Fibroblast of skin of back (primary cell): ENCODE data around the gene ALK.

Experiments used
- DNase-seq: peaks from one replicate; pipeline ENCODE4 v3.0.0-alpha.2; 2013

The ALK gene

DNA sequence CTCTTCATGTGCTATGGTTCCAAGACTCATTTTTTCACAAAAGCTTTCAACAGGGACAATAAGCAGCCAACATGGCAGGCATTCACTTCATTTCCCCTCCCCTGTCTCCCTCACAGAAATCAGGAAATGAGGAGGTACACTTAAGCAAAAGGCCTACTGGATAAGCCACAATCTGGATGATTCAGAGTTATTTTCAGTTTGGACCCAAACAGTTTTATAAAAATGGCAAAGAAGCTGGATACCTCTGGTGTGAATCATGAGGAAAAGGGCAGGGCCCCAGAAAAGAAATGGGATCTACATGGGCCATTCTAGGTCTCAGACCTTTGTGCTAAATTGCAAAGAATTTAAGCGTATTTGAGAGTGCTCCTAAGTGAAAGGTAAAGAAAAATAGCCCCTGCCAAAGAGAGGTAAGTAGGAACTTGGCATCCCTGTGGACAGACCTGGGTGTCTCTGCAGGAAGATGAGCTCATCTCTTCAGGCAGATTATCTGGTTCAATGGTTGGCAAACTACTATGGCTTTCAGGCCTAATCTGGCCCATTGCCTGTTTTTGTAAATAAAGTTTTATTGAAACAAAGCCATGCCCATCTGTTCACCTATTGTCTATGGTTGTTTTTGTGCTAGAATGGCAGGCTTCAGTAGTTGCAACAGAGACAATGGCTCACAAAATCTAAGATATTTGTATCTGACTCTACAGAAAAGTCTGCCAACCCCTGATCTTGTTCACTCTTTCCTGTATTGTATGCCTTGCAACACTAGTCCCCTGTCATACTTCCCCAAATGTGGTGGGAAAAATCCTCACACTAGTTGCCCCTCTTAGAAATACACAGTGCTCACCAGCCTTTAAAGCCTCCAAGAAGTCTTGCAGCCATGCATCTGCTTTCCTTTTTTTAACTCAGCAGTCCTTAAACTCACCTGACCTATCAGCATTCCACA, 315.0 kb downstream of the ALK start:
- peak; percentile 97 for DNase-seq

- DNase-seq: no peak
Observed at GRCh38 chr2:29603341-29603740, 318.0 kb downstream of the ALK start.

DNA sequence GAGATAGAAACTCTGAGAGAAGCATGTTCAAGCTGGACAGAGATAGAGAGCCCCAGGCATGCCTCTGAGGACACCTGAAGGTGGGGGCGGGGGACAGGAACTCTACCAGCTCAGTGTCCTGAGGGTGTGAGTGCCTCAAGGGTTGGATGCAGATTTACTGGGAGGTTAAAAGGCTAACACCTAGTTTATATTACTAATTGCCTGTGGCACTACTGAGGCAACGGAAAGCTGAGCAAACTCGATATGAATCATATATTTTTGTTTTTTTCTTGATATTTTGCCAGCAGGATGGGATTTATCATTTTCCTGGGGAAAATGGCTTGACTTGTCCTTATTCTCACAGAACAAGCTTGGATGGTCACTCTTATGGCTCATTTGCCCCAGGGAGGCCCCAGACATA, 319.5 kb downstream of the ALK start:
- DNase-seq: no peak

DNA sequence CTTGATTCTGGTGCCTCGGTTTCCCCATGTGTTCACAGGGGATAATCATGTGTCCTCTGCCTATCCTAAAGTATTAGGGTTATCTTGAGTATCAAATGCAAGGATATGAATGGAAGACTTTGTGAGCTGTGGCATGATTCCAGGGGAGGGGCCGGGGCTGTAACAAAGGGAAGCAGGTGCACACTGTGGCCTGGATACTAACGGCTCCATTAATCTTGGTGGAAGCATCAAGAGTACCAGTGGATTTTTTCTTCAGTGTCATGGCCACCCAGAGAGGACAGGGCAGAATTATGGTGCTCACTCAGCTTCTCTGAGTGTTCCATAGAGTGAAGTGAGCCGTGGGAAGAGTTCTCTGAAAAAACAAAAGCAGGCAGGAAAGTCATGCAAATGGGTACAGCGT, 320.1 kb downstream of the ALK start:
- no peak for DNase-seq

- DNase-seq: peak; percentile 18
Observed at GRCh38 chr2:29599946-29600345, 321.4 kb downstream of the ALK start.

- DNase-seq: no peak
Observed at GRCh38 chr2:29598978-29599377, 322.4 kb downstream of the ALK start.

DNA sequence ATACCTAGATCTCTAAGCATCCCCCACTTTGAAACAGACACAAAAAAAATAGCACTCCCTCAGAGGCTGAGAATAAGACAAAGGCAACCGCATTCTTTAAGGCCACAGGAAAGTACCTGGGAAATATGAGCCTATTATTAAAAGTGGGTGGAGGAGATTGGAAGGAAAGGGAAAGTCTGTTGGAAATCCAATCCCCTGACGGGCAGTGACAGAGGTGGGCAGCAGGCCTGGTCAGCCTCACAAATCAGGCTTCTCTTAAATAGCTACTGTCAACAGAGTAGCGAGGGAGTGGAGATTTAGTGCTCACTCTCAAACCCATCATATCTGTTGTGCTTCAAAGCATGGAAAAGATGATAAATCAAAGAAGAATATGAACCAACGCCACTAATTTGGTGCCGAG, 324.4 kb downstream of the ALK start:
- no peak for DNase-seq

GRCh38 chr2:29596584-29596983, 324.8 kb downstream of the ALK start:
- no peak for DNase-seq

DNA sequence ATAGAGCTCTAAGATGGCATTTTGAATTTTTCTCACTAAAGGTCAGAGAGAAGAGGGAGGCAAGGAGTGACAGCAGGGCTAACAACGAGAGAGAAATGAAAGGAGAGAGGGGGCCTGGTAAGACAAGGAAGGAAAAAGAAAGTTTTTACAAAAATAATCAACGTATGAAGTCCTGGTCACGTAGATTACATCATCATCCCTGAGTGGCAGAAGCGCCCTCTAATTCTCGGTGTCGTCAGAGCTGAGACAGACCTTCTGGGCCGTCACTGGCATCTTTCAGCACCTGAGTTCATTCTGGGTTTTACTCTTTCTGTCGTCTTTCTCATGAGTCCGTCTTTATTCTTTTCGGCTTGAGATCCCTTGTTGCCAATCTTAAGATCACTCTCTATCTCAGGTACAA, 329.8 kb downstream of the ALK start:
- no peak for DNase-seq

DNA sequence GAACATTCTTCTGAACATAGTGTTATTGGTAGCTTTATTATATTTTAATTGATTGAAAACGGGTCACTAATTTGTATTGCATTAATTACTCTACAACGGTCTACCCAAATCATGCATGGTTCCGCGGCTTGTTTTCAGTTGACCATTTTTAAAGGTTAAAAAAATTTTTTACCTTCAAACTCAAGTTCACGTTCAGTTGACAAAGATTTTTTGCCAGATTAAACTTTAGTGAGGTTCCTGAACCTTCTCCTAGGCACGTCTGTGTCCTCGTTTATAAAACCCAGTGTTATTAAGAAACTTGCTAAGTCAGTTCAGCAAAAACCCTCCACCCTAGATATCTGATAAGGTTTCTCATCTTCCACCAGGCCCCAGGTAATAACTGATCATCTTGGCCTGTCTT, 331.2 kb downstream of the ALK start:
- DNase-seq: no peak

DNA sequence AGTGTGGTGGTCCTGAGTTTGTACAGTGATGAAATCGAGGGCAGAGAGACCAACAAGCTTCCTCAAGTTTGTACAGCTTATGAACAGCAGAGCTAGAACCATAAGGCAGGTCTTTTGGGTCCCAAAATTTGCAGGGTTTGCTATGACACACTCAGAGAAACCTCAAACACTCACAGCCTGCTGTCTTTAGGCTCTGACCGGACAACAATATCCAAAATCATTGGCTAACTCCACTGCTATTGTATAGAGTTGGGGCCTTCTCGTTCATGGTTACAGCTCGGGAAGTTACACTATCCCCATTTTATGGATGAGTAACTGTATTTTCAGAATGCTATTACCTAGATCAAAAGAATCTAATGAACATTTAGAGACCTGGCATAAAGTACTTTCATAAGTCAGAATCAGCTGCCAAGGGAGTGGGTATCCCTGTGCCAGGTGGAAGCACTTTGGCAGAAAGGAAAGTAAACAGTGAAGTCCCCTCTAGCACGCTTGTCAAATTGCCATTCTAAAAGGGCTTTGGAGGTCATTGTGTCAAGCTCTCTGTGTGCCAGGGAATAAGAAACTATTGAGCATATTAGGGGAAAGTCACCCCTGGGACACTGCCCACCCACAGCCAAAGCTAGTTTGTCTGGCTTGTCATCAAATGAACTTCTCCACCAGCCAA, 331.8 kb downstream of the ALK start:
- no peak for DNase-seq

GRCh38 chr2:29587402-29588190, 333.8 kb downstream of the ALK start:
- DNase-seq: no peak

DNA sequence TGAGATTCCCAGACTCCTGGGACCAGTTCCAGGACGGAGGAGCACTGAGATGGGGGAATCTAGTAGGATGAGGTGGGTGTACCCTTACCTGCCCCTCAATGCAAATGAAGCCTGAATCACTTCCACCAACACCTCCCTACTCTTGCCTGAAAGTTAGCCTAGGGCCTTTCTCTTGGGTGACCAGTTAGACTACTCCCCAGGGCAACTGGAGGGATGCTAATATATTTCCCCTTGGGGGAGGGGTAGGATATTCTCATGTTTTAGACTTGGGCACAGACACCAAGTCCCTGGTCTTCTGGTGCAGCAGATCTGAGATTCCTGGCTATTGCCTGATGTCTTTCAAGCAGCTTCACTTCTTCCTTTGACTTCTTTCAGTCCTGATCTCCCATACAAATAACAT, 334.5 kb downstream of the ALK start:
- DNase-seq: no peak

- no peak for DNase-seq
Observed at GRCh38 chr2:29583548-29584156, 337.7 kb downstream of the ALK start.

- peak; percentile 9 for DNase-seq
Observed at GRCh38 chr2:29583104-29583503, 338.3 kb downstream of the ALK start.

DNA sequence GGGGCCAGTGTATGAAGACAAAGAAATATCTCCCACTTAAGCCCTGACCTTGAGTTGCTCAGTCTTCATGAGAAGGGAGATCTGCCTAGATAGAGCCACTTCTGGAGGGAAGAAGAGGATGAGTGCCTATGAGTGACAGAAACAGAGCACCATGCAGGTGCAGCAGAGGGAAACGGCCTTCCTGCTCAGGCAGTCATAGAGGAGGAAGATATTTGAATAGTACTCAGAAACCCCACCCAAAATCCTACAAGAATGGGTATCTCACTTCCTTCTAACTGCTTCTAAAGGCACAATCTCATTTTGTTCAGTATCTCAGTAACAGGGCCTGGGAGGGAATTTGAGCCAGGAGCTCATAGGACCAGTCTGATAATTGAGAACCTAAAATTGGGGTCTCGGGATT, 339.3 kb downstream of the ALK start:
- no peak for DNase-seq

- peak; percentile 47 for DNase-seq
Observed at GRCh38 chr2:29580223-29580622, 341.2 kb downstream of the ALK start.

- no peak for DNase-seq
Observed at GRCh38 chr2:29579495-29580169, 341.8 kb downstream of the ALK start.

GRCh38 chr2:29578084-29578598, 343.2 kb downstream of the ALK start:
- no peak for DNase-seq

DNA sequence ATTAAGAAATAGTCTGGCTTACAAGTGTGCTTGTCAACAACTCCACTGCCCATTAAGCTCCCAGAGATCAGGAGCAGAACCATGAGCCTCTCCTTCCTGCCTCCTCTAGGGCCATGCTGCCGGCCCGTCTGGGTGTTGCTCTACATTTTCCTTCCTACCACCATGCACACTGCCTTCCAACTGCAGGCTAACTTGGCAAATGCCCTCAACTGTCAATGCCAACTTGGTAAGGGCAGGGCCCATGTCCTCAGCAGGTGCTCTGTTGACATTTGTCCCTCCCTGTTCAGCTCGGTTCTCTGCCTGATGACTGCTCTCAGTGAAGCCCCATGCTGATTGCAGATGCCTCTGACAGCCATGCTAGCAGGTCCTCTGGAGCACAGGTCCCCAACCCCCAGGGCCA, 345.2 kb downstream of the ALK start:
- no peak for DNase-seq

GRCh38 chr2:29575370-29575890, 346.0 kb downstream of the ALK start:
- no peak for DNase-seq

DNA sequence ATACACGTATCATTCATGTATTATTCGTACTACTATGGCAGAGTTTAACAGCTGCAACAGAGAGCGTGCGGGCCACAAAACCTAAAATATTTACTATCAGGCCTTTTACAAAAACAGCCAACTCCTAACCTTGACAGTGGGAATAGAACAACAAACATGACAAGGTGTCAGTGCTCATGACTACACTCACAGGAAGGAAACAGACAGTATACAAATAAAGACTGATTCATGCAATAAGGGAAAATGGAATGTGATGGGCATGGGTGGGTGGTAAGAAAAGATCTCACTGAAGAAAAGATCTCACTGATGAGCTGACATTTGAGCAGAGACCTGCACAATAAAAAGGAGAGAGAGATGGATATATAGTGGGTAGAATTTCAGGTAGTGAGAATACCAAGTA, 347.8 kb downstream of the ALK start:
- no peak for DNase-seq
